Heart right ventricle (tissue), 16 donors: Measurements from ENCODE around the gene CFAP141. TPM values are rescaled to one million over a fixed set of nuclear protein-coding genes. Genes with fewer than 3 reads are reported as not detected.

Experiments used
- ATAC-seq, 8 donors: fragments of 200-7000 bp; cut with Tn5 transposase; one replicate each; pipeline ENCODE4 v1.9.1; 2020; ENCODE audit warnings: mild to moderate bottlenecking in 8 of 8, moderate library complexity in 8 of 8, moderate number of reproducible peaks in 1 of 8
- DNase-seq, 2 donors: peaks; one replicate each; pipeline ENCODE4 v3.0.0-alpha.2; 2020
- H3K27ac ChIP-seq, 10 donors: fragments of 200-600 bp; sonication (generic) in 2 of 10; one replicate each; pipeline versions ENCODE4 v1.5.0 to v1.8.0; 2020 to 2022; ENCODE audit warnings: mild to moderate bottlenecking in 3 of 10
- H3K27me3 ChIP-seq, 7 donors: fragments of 200-600 bp; one replicate each; pipeline ENCODE4 v1.8.0; 2021 to 2022; ENCODE audit warnings: mild to moderate bottlenecking in 2 of 7
- H3K36me3 ChIP-seq, 9 donors: fragments of 200-600 bp; sonication (generic) in 1 of 9; one replicate each; pipeline versions ENCODE4 v1.5.0 to v1.8.0; 2020 to 2022; ENCODE audit warnings: mild to moderate bottlenecking in 2 of 9
- H3K4me1 ChIP-seq, 9 donors: fragments of 200-600 bp; sonication (generic) in 1 of 9; one replicate each; pipeline versions ENCODE4 v1.5.0 to v1.8.0; 2020 to 2022; ENCODE audit warnings: mild to moderate bottlenecking in 4 of 9
- H3K4me3 ChIP-seq, 10 donors: fragments of 200-600 bp; sonication (generic) in 2 of 10; one replicate each; pipeline versions ENCODE4 v1.5.0 to v1.8.0; 2020 to 2022; ENCODE audit warnings: mild to moderate bottlenecking in 7 of 10, moderate library complexity in 2 of 10
- H3K9me3 ChIP-seq, 11 donors: fragments of 200-600 bp in 10 of 11; sonication (generic) in 2 of 11; one replicate each; pipeline versions ENCODE4 v1.5.0 to v1.8.0; 2013 to 2022; ENCODE audit warnings: mild to moderate bottlenecking in 2 of 11, control low read depth in 1 of 11, moderate library complexity in 1 of 11
- CTCF ChIP-seq, 9 donors: fragments of 200-600 bp; sonication (generic) in 2 of 9; IDR thresholded peaks; one replicate each; pipeline versions ENCODE4 v1.5.0 to v1.8.0; 2021 to 2022; ENCODE audit warnings: antibody characterized with exemption in 9 of 9, mild to moderate bottlenecking in 5 of 9, moderate library complexity in 1 of 9
- WGBS, 2 donors: extraction: QIAGEN DNeasy Blood & Tissue Kit; methylation state at CpG; one replicate each; pipeline ENCODE4 v1.1.7; 2013; ENCODE audit warnings: inconsistent platforms in 1 of 2; 5-methylcytosine and 5-hydroxymethylcytosine counted together
- intact Hi-C, 10 donors: fragments of 100-400 bp; cut with DNase I; formaldehyde crosslinking; loops; one replicate each; pipeline versions ENCODE4 v1.11.1 to v1.14.2; 2022
- polyA plus RNA-seq, 2 donors: library from polyadenylated mRNA; stranded (reverse); fragments of 200-250 nt; gene quantifications; one replicate each; pipeline ENCODE4 v1.2.3, GENCODE V29; 2013
- total RNA-seq, 10 donors: library from RNA; stranded (reverse); fragmentation: NEBNext Ultra II Directional in 3 of 10; extraction: Animal tissue kit (Norgen Biotek cat#: 25700) in 3 of 10; gene quantifications; one replicate each; pipeline versions ENCODE4 v1.2.1 to v1.2.4, GENCODE V29; 2021 to 2023
- donor health status: Arrhythmogenic right ventricular cardiomyopathy.
- donor health status: ischemic (EF 13 %, LVEDD 7.1; RV severe dilation, severe dysfunction).
- donor health status: healthy with polysubstance abuse.
- donor health status: DM: no; HTN: yes; CAD: no.
- donor health status: DM: no; HTN: no; CAD: no.
- donor health status: ischemic (EF 25% LVEDD 6.9; RV normal size, moderate dysfunction).
- donor health status: ischemic (EF 25% LVEDD 5.7; RV mildly dilated, moderate dysfunction).
- donor health status: healthy.
- donor health status: DM: yes; HTN: yes; CAD: no.
- donor health status: Ischemic cardiomyopathy.
- donor health status: ischemic (EF 35%, LVEDD 5.7; RV mildly dilated, moderate dysfunction).
- donor health status: nonischemic (EF 11% LVEDD 7.7; RV severe dilation, severe dysfunction).
- donor health status: DM: yes; HTN: yes; CAD: no.
- donor health status: PGD.
- donor health status: ischemic (EF 29% LVEDD 5.4; RV normal size, mild dysfunction).
- donor health status: nonischemic (EF 23%, LVEDD 6.1; RV moderate dilation, normal function).

Gene CFAP141
- total and polyA plus RNA-seq, 12 donors, result 0.22 to 1.1 (median 0.92) TPM; not detected in 8

- intact Hi-C loops, result loop anchor here in 5 of 10 donors (1.0 to 10.0 kb wide), 6 partner anchors 36 to 188 kb away; partner anchors contain the start of genes UBAP2L (in 2 of the 5), HAX1 (in 1 of the 5) and RPS27 (in 1 of the 5)
- Histone ChIP-seq H3K4me3 (peak overlapping the region; percentile 66 to 95 (median 80)), H3K27me3 (no peaks in the 10 kb centered on the region), H3K4me1 (peaks cover 12 to 55% (median 51%) of the 10 kb centered on the region in 9 donors), H3K36me3 (peaks cover 0 to 22% (median 4%) of the 10 kb centered on the region in 9 donors), H3K27ac (peak overlapping the region; percentile 26 to 95 (median 89)), H3K9me3 (no peaks in the 10 kb centered on the region)
- peak; percentile 61 to 83 (median 73) for ATAC-seq
- peak; percentile 67 to 74 for DNase-seq
- WGBS, 2 donors, result 0 to 1% methylated on average over 35 of the region's 35 CpGs
- TF ChIP-seq CTCF (IDR thresholded peaks at IDR 0.05), result no peak
Measured at GRCh38 chr1:154182344-154183045, 23.6 kb downstream of the CFAP141 start.

GRCh38 chr1:154181944-154182343, 24.2 kb downstream of the CFAP141 start:
- intact Hi-C loops, result loop anchor here in 5 of 10 donors (2.0 to 10.0 kb wide), 5 partner anchors 37 to 187 kb away; partner anchors contain the start of genes UBAP2L (in 2 of the 5) and RPS27 (in 1 of the 5)
- peak overlapping the region; percentile 66 to 95 (median 80) for H3K4me3 ChIP-seq
- no peak for TF ChIP-seq CTCF (IDR thresholded peaks at IDR 0.05)

GRCh38 chr1:154179946-154180687, 26.0 kb downstream of the CFAP141 start:
- ATAC-seq, result no peak
- 75 to 82% methylated on average over 3 of the region's 3 CpGs for WGBS, 2 donors
- intact Hi-C loops, result loop anchor here in 4 of 10 donors (5.0 to 10.0 kb wide), 4 partner anchors 42 to 188 kb away; partner anchors contain the start of genes RPS27 (in 2 of the 4) and UBAP2L (in 1 of the 4)

More at GRCh38 chr1:154181944-154182343, 24.2 kb downstream of the CFAP141 start:
- Histone ChIP-seq H3K36me3 (peaks cover 0 to 22% (median 4%) of the 10 kb centered on the region in 9 donors), H3K27ac (peak overlapping the region in 9 of 10 donors; percentile 85 to 95 (median 90)), H3K4me1 (peaks cover 15 to 61% (median 57%) of the 10 kb centered on the region in 9 donors), H3K9me3 (no peaks in the 10 kb centered on the region), H3K27me3 (no peaks in the 10 kb centered on the region)
- no peak for ATAC-seq
- DNase-seq, result no peak
- WGBS, 2 donors, result 0 to 1% methylated on average over 6 of the region's 6 CpGs

More at GRCh38 chr1:154179946-154180687, 26.0 kb downstream of the CFAP141 start:
- Histone ChIP-seq H3K4me3 (peak overlapping the region in 4 of 10 donors; percentile 1 to 82 (median 78)), H3K36me3 (peaks cover 0 to 35% (median 12%) of the 10 kb centered on the region in 9 donors), H3K27me3 (no peaks in the 10 kb centered on the region), H3K4me1 (peaks cover 17 to 77% (median 70%) of the 10 kb centered on the region in 9 donors), H3K9me3 (no peaks in the 10 kb centered on the region), H3K27ac (peak overlapping the region in 3 of 10 donors; percentile 42 to 93 (median 74))
- no peak for DNase-seq
- no peak for TF ChIP-seq CTCF (IDR thresholded peaks at IDR 0.05)
